Epithelial cell of esophagus (primary cell): Measurements from ENCODE around the gene ZNF687.

Source experiments
- DNase-seq: peaks from one replicate; pipeline ENCODE4 v3.0.0; 2010; ENCODE audit warnings: low read depth
- H3K4me3 ChIP-seq: 2 replicates; pipeline ENCODE4 v1.5.1; 2011; ENCODE audit warnings: mild to moderate bottlenecking, low read length, control low read depth
- CTCF ChIP-seq: IDR thresholded peaks from 2 replicates; pipeline ENCODE4 v1.5.1; 2011; ENCODE audit warnings: low read depth, mild to moderate bottlenecking, low read length, control low read depth, inconsistent platforms; ENCODE audit not compliant: insufficient read depth; ENCODE audit errors: missing control alignments

Gene ZNF687

GRCh38 chr1:151326619-151327222, 44.6 kb downstream of the ZNF687 start:
- DNase-seq, result peak; percentile 52
- TF ChIP-seq CTCF, result no peak
- peak overlapping the region; percentile 78 for H3K4me3 ChIP-seq

GRCh38 chr1:151327223-151327902, 45.3 kb downstream of the ZNF687 start, which contains the start of gene PI4KB:
PI4KB (minus strand) TSS chr1:151327416; CDS start chr1:151316481, 10,935 bp downstream.
- peak; percentile 98 for DNase-seq
- peak within 1 kb of the TSS; percentile 78 for H3K4me3 ChIP-seq
- TF ChIP-seq CTCF, result no peak

- TF ChIP-seq CTCF, result no peak
- peak overlapping the region; percentile 78 for H3K4me3 ChIP-seq
- DNase-seq, result no peak
Observed at GRCh38 chr1:151327903-151328674, 46.0 kb downstream of the ZNF687 start.

GRCh38 chr1:151334822-151335221, 52.7 kb downstream of the ZNF687 start:
- TF ChIP-seq CTCF, result no peak
- H3K4me3 ChIP-seq, result no peak overlapping the region
- DNase-seq, result no peak

- no peak overlapping the region for H3K4me3 ChIP-seq
- no peak for DNase-seq
- TF ChIP-seq CTCF, result no peak
Observed at GRCh38 chr1:151336556-151336955, 54.5 kb downstream of the ZNF687 start.

- peak; percentile 77 for TF ChIP-seq CTCF
- peak; percentile 78 for DNase-seq
- H3K4me3 ChIP-seq, result no peak overlapping the region
Observed at GRCh38 chr1:151340870-151341754, 59.0 kb downstream of the ZNF687 start.
